ENCODE results near the gene FHAD1.

- no peak for TF ChIP-seq EZH2 (IDR thresholded peaks at IDR 0.05; ENCODE audit: borderline replicate concordance, low read length)
- TF ChIP-seq CTCF (IDR thresholded peaks at IDR 0.05; ENCODE audit: low read length), result no peak
Observed at GRCh38 chr1:15295696-15296095, 48.7 kb downstream of the FHAD1 start.

Measured in OCI-LY1 (cell line).